ENCODE measurements around the gene DSCAM.

DNA sequence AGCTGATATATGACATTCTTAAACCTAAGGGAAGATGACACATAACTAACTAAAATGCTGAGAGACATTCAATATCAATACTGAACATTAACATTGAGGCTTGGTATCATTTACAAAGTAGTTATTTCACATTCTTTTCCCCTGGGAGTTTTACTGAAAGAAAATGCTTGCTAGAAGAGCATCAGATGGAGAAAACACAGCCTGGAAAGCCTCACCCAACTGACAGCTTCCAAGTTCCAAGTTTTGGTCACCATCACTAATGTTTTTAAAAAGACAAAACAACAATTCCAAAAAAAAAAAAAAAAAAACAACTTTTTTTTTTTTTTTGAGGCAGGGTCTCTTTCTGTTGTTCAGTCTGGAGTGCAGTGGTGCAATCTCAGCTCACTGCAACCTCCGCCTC is 80.6 kb downstream of the DSCAM start:
- TF ChIP-seq EZH2 (IDR thresholded peaks at IDR 0.05; ENCODE audit: insufficient read depth, poor library complexity, severe bottlenecking) (no peak), EZH2phosphoT487 (IDR thresholded peaks at IDR 0.05; ENCODE audit: insufficient read depth, low read depth) (no peak)
